ENCODE measurements around the gene ADK.

DNA sequence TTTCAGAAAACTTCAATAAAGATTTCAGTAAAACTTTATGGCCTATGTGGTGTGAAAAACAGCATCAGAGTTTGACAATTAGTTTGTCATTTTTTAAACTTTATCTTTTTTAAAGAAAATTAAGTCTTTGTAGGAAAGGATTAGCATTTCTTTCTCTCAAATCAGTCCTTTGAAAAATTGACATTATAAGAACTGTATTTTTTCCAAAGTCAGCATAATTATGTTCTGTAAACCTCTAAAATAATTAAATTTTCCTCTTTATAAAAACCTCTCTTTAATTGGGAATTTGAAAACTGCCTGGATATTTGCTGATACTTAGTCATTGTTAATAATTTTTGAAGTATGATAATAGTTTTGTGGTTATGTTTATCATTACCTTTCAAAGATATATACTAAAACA is 448.7 kb downstream of the ADK start:
- TF ChIP-seq CTCF (IDR thresholded peaks at IDR 0.05) = no peak
- no peak for TF ChIP-seq POLR2A (IDR thresholded peaks at IDR 0.05)

Data from gastroesophageal sphincter (tissue), 3 donors.